H1 (cell line): Measurements from ENCODE around the gene DNAH1. TPM values are rescaled to one million over a fixed set of nuclear protein-coding genes. Genes with fewer than 3 reads are reported as not detected.

Experiments
- CEBPB ChIP-seq: IDR thresholded peaks from 2 replicates; pipeline ENCODE4 v1.6.1; 2012; ENCODE audit warnings: low read depth, low read length
- GTF2F1 ChIP-seq: IDR thresholded peaks from 2 replicates; pipeline ENCODE4 v1.6.1; 2012; ENCODE audit warnings: low read depth, low read length, improper control_type of control experiment, borderline replicate concordance
- SP1 ChIP-seq: IDR thresholded peaks from 2 replicates; pipeline ENCODE4 v1.6.1; 2011; ENCODE audit warnings: low read depth, low read length
- YY1 ChIP-seq: IDR thresholded peaks from 2 replicates; pipeline ENCODE4 v1.6.1; 2011; ENCODE audit warnings: low read depth, mild to moderate bottlenecking, low read length
- polyA plus RNA-seq, 7 experiments: library from polyadenylated mRNA; depleted of rRNA in 3 of 7; stranded (reverse) in 5 of 7; unstranded in 2 of 7; fragments of >200 nt in 5 of 7; fragments of 200-250 nt in 2 of 7; gene quantifications; 1 replicate in 5 of 7; 2 replicates in 1 of 7; 4 replicates in 1 of 7; pipeline versions ENCODE4 v1.2.1 to v1.2.3, GENCODE V29; 2011 to 2013; ENCODE audit warnings: missing spikeins in 2 of 7, mixed read lengths in 2 of 7
- total RNA-seq: library from RNA; stranded (reverse); fragmentation: NEBNext Ultra II Directional; extraction: Animal tissue kit (Norgen Biotek cat#: 25700); gene quantifications from 2 replicates; pipeline ENCODE4 v1.2.1, GENCODE V29; 2021
- TF ChIP-seq, protein P1 (sequence below): IDR thresholded peaks from 2 replicates; pipeline ENCODE4 v1.6.1; 2012; ENCODE audit warnings: inconsistent platforms

The DNAH1 gene
- total and polyA plus RNA-seq, 2 of the 8 experiments (the other 6 are each of a cell fraction or from before 2014, with no cell fraction given): 1.0 to 1.5 TPM

DNA sequence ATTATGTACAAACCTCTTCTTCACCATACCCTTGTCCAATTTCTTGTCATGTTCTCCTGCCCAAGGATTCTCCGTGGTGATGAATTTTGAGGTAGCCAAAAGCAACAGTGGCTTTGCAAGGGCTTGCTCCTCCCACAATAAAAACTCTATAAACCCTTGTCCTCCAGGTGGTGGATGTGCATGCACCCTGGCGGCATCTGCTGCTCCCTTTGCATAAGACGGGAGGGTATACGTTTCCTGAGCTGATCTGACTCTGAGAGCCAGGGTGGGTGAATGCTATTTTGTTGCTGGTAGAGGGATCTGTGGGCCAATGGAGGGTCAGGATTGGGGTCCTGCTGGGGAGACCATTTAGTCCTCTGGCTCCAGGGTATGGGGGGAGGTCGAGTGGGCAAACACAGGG, 5.4 kb downstream of the DNAH1 start (continued):
- TF ChIP-seq SP1 (no peak), GTF2F1 (no peak), CEBPB (no peak), YY1 (no peak)
- TF ChIP-seq, protein P1, sequence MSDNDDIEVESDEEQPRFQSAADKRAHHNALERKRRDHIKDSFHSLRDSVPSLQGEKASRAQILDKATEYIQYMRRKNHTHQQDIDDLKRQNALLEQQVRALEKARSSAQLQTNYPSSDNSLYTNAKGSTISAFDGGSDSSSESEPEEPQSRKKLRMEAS: no peak
